GM19455 (cell line): ENCODE results near the gene RAPGEF1.
"Not testable (repeated sequence)": the region's sequence is repeated elsewhere in the genome, so short reads cannot be mapped to it uniquely, and the experiment has no call there.

Experiments
- ATAC-seq: cut with Tn5 transposase; IDR thresholded peaks from one replicate; pipeline ENCODE4 v1.9.1; 2021; ENCODE audit not compliant: unreplicated experiment

The RAPGEF1 gene

DNA sequence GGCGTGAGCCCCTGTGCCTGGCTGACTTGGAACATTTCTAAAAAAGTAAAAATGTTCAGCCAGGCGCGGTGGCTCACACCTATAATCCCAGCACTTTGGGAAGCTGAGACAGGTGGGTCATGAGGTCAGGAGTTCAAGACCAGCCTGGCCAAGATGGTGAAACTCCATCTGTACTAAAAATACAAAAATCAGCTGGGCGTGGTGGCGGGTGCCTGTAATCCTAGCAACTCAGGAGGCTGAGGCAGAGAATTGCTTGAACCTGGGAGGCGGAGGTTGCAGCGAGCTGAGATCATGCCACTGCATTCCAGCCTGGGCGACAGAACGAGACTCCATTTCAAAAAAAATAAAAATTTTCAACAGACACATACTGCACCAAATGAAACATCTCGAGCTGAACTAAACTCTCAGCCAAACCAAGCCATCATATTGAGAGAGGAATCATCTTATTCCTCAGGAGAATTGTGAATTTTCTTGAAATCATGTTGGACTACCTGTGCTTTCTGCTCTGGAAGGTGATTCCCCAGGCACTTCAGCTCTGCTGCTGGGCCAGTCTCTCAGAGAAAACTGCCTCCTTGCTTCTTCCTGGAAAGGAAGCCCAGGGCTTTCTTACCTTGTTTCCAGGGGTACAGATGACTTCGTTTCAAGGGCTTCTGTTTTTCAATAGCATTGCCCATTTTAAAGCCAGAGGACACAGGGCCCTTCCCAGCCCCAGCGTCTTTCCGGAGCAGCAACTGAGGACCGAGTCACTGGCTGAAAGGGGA, 30.7 kb downstream of the RAPGEF1 start:
- not testable (repeated sequence) for ATAC-seq

DNA sequence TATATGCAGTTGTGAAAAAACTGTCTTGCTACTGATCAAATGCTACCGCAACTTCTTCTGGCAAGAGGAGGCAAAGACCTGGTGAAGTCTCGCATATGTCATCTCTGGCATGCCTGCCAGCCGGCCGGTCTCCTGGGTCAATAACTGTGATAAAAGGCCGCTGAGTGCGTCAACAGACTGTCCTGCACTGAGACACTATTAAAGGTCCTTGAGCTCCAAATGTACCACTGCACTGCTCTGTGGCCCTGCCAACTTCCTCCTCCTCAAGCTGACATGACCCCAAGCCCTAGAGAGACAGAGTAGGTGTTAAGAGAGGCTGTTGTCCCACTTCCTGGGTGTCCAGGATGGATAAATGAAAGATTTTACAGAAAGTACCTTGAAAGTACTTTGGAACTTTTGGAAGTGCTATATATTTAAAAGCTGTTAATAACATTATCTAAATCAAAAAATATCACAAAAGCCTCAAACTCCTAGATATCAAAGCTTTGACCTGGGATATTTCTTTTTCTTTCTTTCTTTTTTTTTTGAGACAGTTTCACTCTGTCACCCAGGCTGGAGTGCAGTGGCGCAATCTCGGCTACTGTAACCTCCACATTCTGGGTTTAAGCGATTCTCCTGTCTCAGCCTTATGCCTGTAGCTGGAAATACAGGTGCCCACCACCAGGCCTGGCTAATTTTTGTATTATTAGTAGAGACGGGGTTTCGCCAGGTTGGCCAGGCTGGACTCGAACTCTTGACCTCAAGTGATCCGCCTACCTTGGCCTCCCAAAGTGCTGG, 31.5 kb downstream of the RAPGEF1 start:
- ATAC-seq, result no peak

DNA sequence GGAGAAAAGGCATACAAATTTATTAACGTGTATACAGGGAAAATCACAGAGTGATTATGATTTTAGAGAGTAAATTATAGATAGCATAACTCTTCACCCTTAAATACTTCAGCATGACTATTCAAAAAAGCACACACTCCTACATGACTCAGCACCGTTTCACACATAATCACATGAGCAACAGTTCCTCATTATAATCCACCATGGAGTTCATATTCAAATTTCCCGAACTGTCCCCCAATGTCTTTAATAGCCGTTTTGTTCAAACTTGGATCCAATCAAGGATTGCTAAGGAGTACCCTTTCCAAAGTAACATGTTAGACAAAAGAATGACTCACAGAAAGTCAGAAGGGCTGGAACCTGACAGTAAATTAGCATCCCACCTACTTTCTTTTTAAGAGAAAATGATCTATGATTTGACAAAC, 32.1 kb downstream of the RAPGEF1 start:
- ATAC-seq, result no peak

DNA sequence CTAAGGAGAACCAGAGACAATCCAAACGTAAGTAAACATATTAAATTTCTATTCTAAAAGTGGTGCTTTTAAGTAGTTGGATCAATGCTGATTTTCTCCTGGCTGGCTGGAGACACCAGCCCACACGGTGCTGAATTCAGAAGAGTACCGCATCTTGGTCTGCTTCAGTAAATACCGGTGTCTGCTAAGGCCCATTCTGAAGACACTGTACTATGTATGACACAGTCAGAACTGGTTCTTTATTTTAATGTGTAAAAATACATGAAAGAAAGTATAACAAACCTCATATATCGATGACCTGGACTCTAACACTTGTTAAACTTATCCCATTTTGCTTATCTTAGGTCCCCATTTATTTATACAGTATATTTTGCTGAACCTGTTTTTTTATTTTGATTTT, 32.8 kb downstream of the RAPGEF1 start:
- no peak for ATAC-seq

DNA sequence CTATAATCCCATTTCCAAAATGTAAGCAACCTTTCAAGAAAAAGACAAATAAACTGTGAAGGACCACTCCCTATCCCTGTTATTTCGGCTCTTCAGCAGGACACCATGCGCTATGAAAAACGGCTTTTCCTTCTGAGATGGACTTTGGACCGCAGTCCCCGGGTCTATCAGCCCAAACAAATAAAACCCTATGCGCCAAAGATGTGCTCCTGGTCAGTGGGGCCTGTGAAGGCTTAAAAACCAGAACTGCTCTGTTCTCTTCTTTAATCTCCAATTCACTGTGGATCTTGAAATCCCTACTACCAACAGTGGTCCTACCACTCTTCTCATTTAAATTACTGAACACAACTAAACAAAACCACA, 33.3 kb downstream of the RAPGEF1 start:
- ATAC-seq, result no peak

DNA sequence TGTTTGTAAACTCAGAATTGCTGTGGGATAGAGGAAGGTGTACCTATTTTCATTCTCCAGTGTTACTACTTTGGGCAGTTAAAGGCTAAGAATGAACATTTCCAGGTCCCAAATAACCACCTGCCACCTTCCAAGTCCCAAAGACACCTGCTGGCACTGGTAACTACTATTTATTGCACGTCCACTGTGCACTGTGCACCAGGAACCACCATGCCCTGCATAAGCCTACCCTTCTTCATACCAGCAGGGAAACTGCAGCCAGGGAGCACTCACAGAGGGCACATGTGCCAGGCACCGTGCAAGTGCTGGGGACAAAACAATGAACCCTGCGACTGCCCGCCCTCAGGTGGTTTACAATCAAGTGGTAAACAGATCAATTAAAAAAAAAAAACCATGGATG, 34.9 kb downstream of the RAPGEF1 start:
- ATAC-seq, result no peak

DNA sequence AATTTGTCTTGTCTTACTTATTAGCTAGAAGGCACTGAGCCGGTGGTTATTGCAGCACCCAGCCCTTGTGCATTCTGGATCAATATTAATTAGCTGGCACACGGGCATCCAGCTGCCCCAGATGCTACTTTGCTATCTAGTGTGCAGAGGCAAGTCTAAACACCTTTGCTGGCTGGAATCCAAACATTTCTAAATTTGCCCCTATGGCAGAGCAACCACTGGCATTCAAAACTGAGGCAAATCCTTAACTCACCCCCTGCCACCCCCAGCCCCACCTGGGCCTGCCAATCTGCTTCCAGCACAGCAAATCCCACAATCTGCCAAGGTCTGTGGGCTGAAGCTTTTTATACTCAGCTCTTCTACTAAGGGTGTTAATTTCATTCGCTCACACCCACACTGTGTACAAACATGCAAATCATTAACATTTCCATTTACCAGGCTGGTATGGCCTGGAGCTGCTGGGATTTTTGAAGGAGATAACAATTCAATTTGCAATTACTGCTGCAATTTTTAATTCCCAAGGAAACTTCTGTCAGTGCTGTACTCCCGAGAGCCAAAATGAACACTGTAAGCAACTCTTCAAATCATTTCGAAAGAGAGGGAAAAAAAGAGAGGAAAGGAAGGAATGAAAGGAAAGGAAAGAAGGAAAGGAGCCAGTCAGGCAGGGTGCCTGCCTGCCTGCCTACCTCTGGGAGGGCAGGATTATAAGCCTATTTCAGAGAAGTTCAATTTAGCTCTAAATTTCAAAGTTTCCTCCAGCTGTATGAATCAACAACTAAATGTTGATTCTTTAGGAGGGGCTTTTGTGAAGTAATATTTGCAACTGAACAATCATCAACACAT, 35.5 kb downstream of the RAPGEF1 start:
- ATAC-seq, result no peak

DNA sequence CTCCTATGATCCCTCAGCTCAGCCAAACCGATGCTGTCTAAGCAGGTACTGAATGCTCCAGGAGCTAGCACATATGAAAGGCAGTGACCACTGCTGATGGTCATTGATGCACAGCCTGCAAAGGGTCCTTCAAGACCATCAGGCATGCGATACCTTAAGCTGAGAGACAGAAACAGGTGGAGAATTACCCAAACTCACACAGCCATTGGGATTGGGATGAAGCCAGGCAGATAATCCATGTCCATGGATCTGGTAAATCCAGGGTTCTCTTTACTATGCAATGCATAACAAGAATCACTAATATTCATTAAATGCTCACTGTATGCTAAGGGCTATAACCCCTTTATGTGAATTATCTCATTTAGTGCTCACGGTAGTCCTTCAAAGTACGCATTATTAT, 36.2 kb downstream of the RAPGEF1 start:
- no peak for ATAC-seq

DNA sequence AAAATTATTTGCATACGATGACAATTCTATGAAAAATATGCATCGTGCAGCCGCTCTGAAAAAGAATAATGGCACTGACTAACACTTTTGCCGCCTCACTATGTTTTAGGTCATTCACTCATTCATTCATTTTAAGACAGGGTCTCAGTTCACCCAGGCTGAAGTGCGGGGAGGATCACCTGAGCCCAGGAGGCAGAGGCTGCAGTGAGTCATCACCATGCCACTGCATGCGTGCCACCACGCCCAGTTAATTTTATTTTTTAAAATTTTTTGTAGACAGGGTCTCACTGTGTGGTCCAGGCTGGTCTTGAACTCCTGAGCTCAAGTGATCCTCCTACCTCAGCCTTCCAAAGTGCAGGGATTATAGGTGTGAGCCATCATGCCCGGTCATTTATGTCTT, 37.0 kb downstream of the RAPGEF1 start:
- ATAC-seq, result no peak

DNA sequence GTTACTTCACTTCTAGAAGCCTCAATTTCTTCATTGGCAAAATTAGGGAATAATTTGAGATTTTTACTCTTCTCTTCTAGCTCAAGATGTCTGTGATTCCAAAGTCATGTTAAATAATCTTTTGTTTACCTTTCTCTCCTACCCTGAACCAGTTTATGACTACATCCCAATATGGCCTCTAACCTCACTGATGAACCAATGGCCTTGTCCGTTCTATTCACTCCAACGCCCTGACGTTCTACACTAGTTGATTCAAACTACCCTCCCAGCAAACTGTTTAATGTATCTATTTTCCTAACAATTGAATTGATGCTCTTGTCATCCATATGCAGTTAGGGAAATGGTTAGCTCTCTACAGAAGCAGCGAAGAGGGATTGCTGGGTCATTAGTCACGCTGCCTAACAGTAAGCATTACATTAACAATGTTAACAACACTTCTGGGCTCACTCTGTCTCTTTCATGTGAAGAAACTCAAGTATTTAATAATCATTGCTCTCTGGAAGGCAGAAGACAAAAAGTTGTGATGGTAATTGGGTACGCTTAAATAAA, 38.0 kb downstream of the RAPGEF1 start:
- ATAC-seq, result no peak

DNA sequence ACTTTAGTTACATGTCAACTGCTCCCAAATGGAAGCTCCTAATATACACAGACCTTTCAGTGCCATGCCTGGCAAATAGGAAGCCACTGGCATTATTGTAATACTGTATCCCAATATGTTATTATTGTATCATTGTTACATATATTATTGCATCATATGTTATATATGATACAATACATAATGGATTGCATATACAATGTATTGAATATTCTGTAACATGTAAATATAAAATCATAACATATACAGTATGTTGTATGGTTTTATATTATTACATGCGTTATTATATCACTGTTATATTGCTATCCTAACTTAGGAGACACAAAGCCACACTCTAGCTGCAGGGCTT, 38.5 kb downstream of the RAPGEF1 start:
- ATAC-seq, result no peak

DNA sequence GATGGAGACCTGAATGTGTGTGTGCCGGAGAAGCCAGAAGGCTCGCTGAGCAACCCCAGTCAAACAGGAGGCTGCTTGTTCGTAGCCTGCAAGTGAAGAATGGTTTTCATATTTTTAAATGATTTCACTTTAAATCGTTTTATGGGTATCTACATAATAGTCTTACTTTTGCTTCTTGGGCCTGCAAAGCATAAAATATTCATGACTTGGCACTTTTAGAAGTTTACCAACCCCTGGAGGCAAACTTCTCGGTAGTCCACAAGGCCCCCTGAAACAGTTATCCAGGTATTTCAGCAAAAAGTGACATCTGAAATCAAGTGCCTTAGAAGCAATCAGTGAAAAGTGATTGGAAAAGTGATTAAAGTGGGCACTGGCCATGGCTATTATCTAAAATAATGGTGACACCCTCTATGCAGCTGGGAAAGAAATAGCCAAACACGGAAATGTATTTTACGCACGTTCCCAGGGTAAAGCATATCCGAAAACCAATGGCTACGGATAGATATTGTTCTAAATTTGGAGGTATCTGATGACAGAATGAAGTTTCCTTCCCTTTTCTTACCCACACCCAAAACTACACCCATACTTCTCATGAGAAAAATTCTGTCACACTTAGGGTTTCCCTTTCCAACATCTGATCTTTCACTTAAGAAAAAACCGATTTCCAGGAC, 39.0 kb downstream of the RAPGEF1 start:
- no peak for ATAC-seq

DNA sequence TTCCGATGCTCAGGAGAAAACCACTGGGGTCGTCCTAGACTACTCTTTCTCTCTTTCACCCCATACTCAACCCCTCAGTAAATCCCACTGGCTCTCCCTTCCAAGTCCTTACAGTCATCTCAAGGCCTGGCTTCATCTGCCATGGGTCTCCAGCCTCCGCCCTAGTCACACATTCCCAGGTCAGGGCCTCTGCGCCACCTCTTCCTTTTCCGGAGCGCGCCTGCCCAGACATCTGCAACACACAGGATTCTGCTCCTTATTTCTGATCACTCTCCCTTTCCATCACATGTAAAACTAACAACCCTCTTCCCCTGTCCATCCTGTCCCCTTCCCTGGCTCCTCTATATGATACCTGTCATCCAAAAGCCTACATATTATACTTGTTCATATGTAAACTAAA, 39.8 kb downstream of the RAPGEF1 start:
- no peak for ATAC-seq

DNA sequence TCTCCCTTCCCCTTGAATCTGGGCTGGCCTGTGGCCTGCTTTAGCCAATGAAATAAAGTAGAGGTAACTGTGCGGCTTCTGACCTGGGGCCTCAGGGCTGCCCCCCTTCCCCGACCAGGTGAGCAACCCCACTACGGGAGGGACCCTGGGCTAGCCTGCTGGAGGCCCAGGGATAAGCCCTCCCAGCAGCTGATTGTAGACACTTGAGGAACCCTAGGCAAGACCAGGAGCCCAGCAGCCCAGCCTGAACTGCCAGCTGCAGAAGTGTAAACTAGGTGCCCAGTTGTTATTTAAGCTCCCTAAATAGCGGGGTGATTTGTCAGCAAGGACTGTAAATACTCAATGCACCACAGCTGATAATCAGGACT, 41.3 kb downstream of the RAPGEF1 start:
- ATAC-seq, result no peak

DNA sequence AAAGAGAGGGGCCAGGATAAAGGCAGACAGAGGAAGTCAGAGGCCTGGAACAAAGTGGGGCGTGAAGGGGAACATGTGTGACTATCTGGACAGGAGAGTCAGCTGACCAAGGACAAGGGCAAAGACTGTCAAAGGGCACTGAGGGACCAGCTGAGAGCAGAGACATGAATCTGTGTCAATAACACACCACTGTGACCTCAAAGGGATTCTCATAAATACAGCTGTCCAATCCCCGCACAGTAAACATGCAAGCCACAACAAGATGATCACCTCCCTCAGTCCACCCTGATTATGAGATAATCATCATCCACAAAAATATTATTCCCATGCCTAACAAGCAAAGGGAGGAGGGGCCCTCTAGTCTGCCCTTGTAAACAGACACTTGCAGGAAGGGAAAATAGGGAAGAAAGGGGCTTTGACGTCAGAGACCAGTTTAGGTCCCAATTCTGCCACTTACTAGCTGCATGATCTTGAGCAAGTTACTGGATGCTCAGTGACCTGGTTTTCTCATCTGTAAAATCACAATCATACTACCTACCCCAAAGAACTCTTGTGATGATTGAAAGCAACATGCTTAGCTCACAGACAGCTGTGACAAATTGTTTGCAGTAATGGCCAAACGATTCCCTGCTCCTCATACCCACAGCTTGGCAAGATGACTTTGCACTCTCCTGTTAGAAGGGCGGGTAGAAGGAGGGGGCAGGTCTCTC, 41.8 kb downstream of the RAPGEF1 start:
- no peak for ATAC-seq

DNA sequence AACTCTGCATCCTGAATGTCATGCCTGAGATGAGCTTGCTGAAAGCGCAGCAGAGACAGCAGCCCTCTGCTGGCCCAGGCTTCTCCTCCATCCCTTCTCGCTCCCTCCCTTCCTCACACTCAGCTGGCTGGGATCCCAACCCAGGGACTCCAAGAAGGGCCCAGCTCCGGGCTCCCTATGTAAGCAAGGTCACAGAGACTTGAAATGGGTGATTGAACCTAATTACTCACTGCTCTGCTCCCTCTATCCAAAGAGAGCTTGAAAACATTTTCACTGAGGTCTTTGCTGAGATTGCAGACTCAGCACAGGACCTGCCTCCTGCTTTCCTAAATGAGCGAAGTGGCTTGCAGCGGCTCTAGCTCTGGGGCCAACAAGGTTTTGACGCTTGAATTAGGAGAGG, 42.8 kb downstream of the RAPGEF1 start:
- no peak for ATAC-seq

DNA sequence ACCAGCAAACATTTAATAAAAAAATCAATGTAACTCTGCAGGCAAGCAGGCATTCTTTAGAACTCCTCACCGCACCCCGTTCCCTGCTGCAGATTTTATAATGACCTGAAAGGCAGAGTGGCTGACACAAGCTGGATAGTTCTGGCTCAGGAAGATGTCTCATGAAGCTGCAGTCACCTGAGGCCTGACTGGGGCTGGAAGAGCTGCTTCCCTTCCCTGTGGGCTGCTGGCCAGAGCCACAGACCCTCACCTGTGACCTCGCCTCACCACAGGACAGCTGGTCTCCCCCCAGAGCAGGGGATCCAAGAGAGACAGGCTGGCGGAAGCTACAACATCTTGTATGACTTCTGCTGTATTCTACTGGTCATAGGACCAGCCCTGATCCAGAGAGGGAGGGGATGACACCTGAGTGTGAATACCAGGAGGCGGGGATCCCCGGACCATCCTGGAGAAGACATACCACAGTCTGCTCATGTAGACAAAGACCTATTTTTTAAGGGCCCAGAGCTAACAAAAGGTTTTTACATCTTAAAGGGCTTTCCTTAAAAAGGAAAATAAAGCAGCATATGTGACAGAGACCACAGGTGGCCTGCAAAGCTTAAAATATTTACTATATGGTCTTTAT, 43.9 kb downstream of the RAPGEF1 start:
- no peak for ATAC-seq

DNA sequence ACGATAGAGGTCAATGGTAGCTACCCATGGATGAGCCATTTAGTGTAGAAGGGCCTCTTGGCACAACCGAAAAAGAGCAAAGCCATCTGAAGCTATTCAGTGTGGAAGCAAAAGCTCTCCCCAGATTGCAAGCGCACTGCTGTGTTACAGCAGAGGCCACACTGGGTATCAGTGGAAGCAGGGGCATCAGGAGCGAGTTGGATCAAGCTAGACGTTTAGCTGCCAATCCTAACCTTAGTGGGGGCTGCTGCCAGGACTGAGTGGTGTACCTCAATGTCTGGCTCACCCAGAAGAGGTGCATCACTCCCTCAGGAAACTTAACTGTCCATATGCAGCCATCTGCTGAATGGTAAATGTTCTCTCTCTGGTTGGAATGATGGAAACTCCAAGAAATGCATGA, 44.5 kb downstream of the RAPGEF1 start:
- ATAC-seq, result no peak

DNA sequence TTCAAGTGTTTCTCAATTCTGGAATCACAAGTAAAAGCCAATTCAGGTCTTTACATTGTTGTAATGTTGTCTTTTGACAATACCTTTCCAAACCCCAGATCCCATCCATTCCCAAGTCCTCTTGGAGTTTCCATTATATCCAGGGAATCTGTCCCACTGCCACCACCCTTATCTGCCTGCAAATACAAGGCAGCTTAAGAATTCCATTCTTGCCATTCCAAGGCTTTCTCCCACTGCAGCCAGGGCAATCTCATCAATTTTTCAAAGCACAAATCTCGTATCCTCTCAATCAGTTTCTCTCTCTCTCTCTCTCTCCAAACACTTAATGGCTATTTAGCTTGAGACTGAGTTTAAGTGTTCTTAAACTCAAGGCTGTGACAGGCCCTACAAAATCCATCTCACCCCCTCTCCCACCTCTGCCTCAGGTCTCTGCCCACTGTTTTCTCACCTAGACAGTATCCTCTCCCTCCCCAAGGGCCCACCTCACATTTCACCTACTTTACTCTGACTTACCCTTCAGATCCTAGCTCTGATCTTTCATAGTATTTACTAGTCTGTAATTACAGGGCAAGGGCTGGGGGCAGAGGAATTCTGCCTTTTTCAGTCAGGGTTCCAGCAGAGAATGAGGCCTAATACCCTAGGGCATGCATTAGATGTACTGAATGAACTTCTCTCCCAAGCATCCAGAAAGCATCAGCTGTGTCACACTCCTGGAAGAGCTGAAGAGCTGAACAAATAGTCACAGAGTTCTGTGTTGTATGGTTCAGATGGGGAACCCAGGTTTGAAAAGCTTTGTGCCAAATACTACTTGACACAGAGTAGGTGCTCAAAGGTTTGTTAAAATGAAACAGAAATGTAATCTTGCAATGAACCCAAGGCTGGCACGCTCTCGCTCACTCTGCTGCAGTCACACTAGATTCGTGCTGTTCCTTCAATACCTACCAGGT, 46.0 kb downstream of the RAPGEF1 start:
- no peak for ATAC-seq
